Stomach (tissue), 9 donors: ENCODE measurements around the gene ACBD3. TPM values are rescaled to one million over a fixed set of nuclear protein-coding genes. Genes with fewer than 3 reads are reported as not detected.

Source experiments
- DNase-seq, 2 donors: peaks; one replicate each; pipeline versions ENCODE4 v3.0.0 to v3.0.0-alpha.2; 2013 to 2019
- H3K27ac ChIP-seq, 5 donors: fragments of 200-600 bp in 4 of 5; sonication (generic) in 4 of 5; one replicate each; pipeline ENCODE4 v1.5.1; 2013 to 2019; ENCODE audit warnings: mild to moderate bottlenecking in 1 of 5, moderate library complexity in 1 of 5
- H3K27me3 ChIP-seq, 3 donors: fragments of 200-600 bp; sonication (generic); one replicate each; pipeline ENCODE4 v1.5.1; 2017 to 2019; ENCODE audit warnings: mixed run types in 1 of 3
- H3K36me3 ChIP-seq, 4 donors: fragments of 200-600 bp; sonication (generic); 1 replicate in 3 of 4; 2 replicates in 1 of 4; pipeline ENCODE4 v1.5.1; 2016 to 2019
- H3K4me1 ChIP-seq, 4 donors: fragments of 200-600 bp; sonication (generic); one replicate each; pipeline ENCODE4 v1.5.1; 2016 to 2019
- H3K4me3 ChIP-seq, 4 donors: fragments of 200-600 bp; sonication (generic) in 3 of 4; one replicate each; pipeline ENCODE4 v1.5.1; 2016 to 2019; ENCODE audit warnings: mild to moderate bottlenecking in 1 of 4
- H3K9me3 ChIP-seq, 4 donors: fragments of 200-600 bp; sonication (generic); one replicate each; pipeline ENCODE4 v1.5.1; 2016 to 2019
- CTCF ChIP-seq, 7 experiments: fragments of 450-650 bp in 4 of 7; fragments of 200-600 bp in 3 of 7; sonication (generic) in 3 of 7; IDR thresholded peaks; one replicate each; pipeline ENCODE4 v1.5.1; 2016 to 2019; ENCODE audit warnings: antibody characterized with exemption in 7 of 7, control low read depth in 2 of 7, mild to moderate bottlenecking in 1 of 7
- EP300 ChIP-seq: sonication (generic); formaldehyde crosslinking; IDR thresholded peaks from one replicate; pipeline ENCODE4 v1.6.1; 2017; ENCODE audit warnings: antibody characterized with exemption
- POLR2A ChIP-seq, 4 donors: fragments of 450-650 bp; IDR thresholded peaks; one replicate each; pipeline ENCODE4 v1.6.1; 2016; ENCODE audit warnings: antibody characterized with exemption in 4 of 4, control low read depth in 2 of 4, mild to moderate bottlenecking in 1 of 4, moderate library complexity in 1 of 4
- POLR2AphosphoS5 ChIP-seq, 3 donors: sonication (generic); formaldehyde crosslinking; IDR thresholded peaks; one replicate each; pipeline ENCODE4 v1.6.1; 2016; ENCODE audit warnings: antibody characterized with exemption in 3 of 3
- WGBS, 5 donors: extraction: QIAGEN DNeasy Blood & Tissue Kit in 3 of 5; methylation state at CpG; one replicate each; pipeline versions ENCODE4 v1.1.5 to v1.1.7; 2013 to 2018; 5-methylcytosine and 5-hydroxymethylcytosine counted together
- intact Hi-C: fragments of 100-400 bp; cut with DNase I; formaldehyde crosslinking; loops from one replicate; pipeline ENCODE4 v1.15.1; 2023; ENCODE audit warnings: low total_unique reads
- polyA plus RNA-seq, 3 donors: library from polyadenylated mRNA; stranded (reverse); fragments of 200-250 nt; gene quantifications; one replicate each; pipeline ENCODE4 v1.2.3, GENCODE V29; 2013
- total RNA-seq, 5 donors: library from RNA; depleted of rRNA; stranded (reverse); fragments of >200 nt; gene quantifications; one replicate each; pipeline versions ENCODE4 v1.1.0 to v1.2.3, GENCODE V29; 2014 to 2016
- donor health status: healthy with polysubstance abuse.
- donor health status: Bipolar disorder and iron deficiency.
- donor health status: healthy.

ACBD3 gene
- total and polyA plus RNA-seq, 8 donors: 9.1 to 132 (median 35.5) TPM

- Histone ChIP-seq H3K4me3 (peak overlapping the region in 1 of 4 donors; percentile 34), H3K36me3 (no peaks in the 10 kb centered on the region), H3K4me1 (peaks cover 19 to 77% (median 60%) of the 10 kb centered on the region in 4 donors), H3K9me3 (no peaks in the 10 kb centered on the region), H3K27ac (peak overlapping the region; percentile 72 to 96 (median 93)), H3K27me3 (no peaks in the 10 kb centered on the region)
- intact Hi-C loops: loop anchor here (5.0 kb wide), 1 partner anchor 72 kb away; no protein-coding TSS in a partner anchor
- DNase-seq: peak; percentile 95 to 96
- WGBS, 5 donors: 0 to 2% (median 2%) methylated on average over 10 to 12 of the region's 12 CpGs
- TF ChIP-seq EP300 (no peak), POLR2AphosphoS5 (IDR thresholded peaks at IDR 0.05) (peak in 1 of 3 donors; percentile 36), CTCF (IDR thresholded peaks at IDR 0.05) (peak in 5 of 7 experiments; percentile 94 to 97 (median 94))
Measured at GRCh38 chr1:226125097-226125630, 61.4 kb downstream of the ACBD3 start.

- Histone ChIP-seq H3K4me3 (peak overlapping the region in 1 of 4 donors; percentile 67), H3K4me1 (peaks cover 19 to 65% (median 58%) of the 10 kb centered on the region in 4 donors), H3K27ac (peak overlapping the region; percentile 91 to 96 (median 93)), H3K9me3 (no peaks in the 10 kb centered on the region), H3K27me3 (no peaks in the 10 kb centered on the region), H3K36me3 (no peaks in the 10 kb centered on the region)
- intact Hi-C loops: loop anchor here (5.0 kb wide), 1 partner anchor 57 kb away; no protein-coding TSS in a partner anchor
- WGBS, 5 donors: 61 to 80% (median 71%) methylated on average over 11 to 14 of the region's 14 CpGs
- DNase-seq: peak; percentile 36 to 89
- TF ChIP-seq POLR2A (IDR thresholded peaks at IDR 0.05) (no peak), EP300 (no peak), POLR2AphosphoS5 (IDR thresholded peaks at IDR 0.05) (peak in 2 of 3 donors; percentile 72 to 82), CTCF (IDR thresholded peaks at IDR 0.05) (no peak)
Measured at GRCh38 chr1:226123591-226124471, 62.7 kb downstream of the ACBD3 start.

GRCh38 chr1:226123212-226123560, 63.4 kb downstream of the ACBD3 start:
- 56 to 79% (median 65%) methylated on average over 4 of the region's 4 CpGs for WGBS, 5 donors
- no peaks in the 10 kb centered on the region for H3K36me3 ChIP-seq
- H3K27ac ChIP-seq: peak overlapping the region; percentile 91 to 96 (median 93)
- H3K27me3 ChIP-seq: no peaks in the 10 kb centered on the region
- no peaks in the 10 kb centered on the region for H3K9me3 ChIP-seq
- peak overlapping the region in 1 of 4 donors; percentile 67 for H3K4me3 ChIP-seq
- peaks cover 15 to 59% (median 52%) of the 10 kb centered on the region in 4 donors for H3K4me1 ChIP-seq
- no peak for TF ChIP-seq CTCF (IDR thresholded peaks at IDR 0.05)
- TF ChIP-seq POLR2AphosphoS5 (IDR thresholded peaks at IDR 0.05): no peak
- TF ChIP-seq EP300: no peak
- intact Hi-C loops: loop anchor here (5.0 kb wide), 1 partner anchor 56 kb away; no protein-coding TSS in a partner anchor
- no peak for DNase-seq

GRCh38 chr1:226121587-226122400, 64.7 kb downstream of the ACBD3 start:
- peak overlapping the region; percentile 67 to 76 (median 73) for H3K4me3 ChIP-seq
- WGBS, 5 donors: 0 to 1% (median 1%) methylated on average over 9 to 104 of the region's 104 CpGs
- no peaks in the 10 kb centered on the region for H3K9me3 ChIP-seq
- TF ChIP-seq EP300: no peak
- TF ChIP-seq CTCF (IDR thresholded peaks at IDR 0.05): peak in 5 of 7 experiments; percentile 34 to 96 (median 72)
- peak in 2 of 3 donors; percentile 26 to 52 for TF ChIP-seq POLR2AphosphoS5 (IDR thresholded peaks at IDR 0.05)
- no peak for TF ChIP-seq POLR2A (IDR thresholded peaks at IDR 0.05)
- H3K27me3 ChIP-seq: no peaks in the 10 kb centered on the region
- intact Hi-C loops: loop anchor here (5.0 kb wide), 1 partner anchor 54 kb away; no protein-coding TSS in a partner anchor
- H3K27ac ChIP-seq: peak overlapping the region; percentile 91 to 96 (median 93)
- H3K4me1 ChIP-seq: peaks cover 12 to 50% (median 46%) of the 10 kb centered on the region in 4 donors
- peak; percentile 72 to 92 for DNase-seq
- H3K36me3 ChIP-seq: no peaks in the 10 kb centered on the region
